DMS153 treated with DMSO at 0.1 percent for 48 hours (cell line): ENCODE results near the gene CDH23.

Experiments used
- DNase-seq: peaks from one replicate; lab custom pipeline; 2025; ENCODE audit not compliant: unreplicated experiment; lab: John Stamatoyannopoulos, UW

Gene CDH23

GRCh38 chr10:71463111-71463510 is 66.4 kb downstream of the CDH23 start:
- no peak for DNase-seq

- no peak for DNase-seq
Measured at GRCh38 chr10:71465551-71466252, 69.0 kb downstream of the CDH23 start.

DNA sequence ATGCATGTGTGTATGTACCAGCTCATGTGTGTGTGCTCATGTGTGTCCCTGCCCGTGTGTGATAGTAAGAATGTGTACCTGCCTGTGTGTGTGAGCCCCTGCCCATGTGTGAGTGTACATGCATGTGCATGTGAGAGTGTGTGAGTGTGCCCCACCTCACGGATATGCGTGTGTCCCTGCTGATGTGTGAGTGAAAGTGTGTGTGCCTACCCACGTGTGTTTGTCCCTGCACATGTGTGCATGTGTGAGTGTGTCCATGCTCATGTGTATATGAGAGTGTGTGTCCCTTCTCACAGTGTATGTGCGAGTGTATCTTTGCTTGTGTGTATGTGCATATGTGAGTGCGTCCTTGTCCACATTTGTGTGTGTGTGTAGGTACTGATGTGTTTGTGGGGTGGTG is 69.6 kb downstream of the CDH23 start:
- DNase-seq, result no peak

DNA sequence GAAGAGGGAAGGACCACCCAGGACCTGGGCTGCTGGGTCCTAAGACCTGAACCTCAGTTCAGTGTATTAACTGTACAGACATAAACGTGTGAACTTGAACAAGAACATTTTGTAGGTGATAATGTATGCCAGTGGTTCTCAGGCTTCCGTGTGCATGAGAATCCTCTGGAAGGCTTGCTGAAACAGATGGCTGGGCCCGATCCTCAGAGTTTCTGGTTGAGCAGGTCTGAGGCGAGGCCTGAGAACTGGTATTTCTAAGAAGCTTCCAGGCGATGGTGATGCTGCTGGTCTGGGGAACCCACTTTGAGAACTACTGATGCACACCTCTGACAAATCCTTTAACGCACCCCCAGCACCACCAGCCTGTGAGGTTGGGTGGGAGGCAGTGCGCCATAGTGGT is 70.4 kb downstream of the CDH23 start:
- no peak for DNase-seq

DNA sequence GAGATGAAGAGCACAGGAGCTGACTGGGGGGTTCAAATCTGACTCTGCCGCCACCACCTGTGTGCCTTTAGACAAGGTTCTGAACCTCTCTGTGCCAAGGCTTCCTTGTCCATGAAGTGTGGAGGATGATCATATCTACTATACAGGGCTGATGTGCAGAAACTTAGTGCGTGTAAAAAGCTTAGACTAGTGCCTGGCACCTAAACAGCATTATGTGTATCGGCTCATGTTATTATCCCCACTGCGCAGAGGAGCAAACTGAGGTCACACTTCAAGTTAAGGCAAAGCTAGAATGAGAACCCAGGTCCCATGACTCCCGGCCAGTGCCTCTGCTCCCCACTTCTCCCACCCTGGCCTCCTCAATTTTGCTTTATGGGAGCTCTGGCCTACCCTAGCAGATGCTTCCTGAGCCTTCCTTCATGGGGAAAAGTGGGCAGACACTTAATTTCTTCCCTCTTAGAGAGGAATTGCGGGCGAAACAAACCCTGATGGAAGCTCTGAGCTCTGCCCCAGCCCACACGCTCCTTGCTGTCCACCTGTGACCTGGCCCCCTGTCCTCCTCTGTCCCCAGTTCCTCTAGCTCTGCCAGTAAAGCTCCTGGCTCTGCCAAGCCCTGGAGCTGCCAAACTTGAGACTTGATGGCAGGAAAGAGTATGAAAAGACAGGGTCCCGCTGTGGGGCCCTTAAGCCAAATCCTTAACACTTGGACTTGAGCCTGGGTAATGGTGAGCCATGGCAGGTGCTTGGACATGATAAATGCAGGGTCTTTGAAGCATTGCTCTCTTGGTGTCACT is 71.0 kb downstream of the CDH23 start:
- DNase-seq, result no peak

DNA sequence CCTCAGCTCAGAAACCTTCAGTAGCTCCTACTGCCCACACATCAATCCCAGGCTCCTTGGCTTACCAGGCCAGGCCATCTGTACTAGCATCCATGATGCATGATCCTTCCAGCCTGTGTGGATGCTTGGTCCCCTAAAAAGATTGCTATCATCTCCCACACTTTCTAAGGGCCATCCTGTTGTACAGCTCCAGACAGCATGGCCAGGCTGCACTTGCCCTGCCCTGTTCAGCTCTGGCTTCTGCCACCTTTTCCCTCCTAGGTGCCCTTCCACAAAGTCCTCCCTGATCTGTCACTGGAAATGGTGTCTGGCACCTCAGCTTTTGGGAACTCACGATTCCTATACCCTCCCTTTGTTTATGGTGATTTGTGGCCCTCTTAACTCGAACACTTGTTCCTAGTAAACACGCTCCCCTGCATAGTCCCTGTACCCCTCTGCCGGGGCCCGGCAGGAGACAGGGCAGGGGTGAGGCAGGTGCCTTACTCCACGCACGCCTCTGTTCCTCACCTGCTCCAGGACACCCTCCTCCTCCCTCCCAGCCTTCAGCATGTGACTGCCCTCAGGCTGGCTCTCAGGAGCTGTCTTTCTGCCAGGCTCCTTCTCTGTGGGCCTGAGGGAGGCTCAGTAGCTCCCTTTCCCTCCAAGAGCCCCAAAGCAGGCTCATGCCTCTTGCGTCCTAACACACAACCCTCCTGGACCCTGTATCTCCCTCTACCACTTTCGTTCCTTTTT is 71.8 kb downstream of the CDH23 start:
- DNase-seq, result no peak

DNA sequence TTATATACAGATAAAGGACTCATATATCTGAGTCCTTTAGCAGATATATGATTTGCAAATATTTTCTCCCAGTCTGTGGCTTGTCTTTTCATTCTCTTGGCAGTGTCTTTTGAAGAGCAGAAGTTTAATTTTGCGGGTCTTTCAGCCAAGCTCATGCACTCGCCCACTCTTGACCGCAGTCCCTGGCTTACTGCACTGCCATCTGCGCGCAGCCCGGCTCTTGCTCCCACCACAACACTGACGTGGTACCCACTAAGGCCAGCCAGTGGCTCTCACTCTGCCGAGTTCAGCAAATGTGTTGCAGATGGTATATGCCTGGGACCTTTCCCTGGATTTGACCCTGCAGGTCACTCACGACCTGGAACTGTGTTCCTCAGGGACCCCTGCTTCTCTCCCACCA is 74.3 kb downstream of the CDH23 start:
- no peak for DNase-seq

DNA sequence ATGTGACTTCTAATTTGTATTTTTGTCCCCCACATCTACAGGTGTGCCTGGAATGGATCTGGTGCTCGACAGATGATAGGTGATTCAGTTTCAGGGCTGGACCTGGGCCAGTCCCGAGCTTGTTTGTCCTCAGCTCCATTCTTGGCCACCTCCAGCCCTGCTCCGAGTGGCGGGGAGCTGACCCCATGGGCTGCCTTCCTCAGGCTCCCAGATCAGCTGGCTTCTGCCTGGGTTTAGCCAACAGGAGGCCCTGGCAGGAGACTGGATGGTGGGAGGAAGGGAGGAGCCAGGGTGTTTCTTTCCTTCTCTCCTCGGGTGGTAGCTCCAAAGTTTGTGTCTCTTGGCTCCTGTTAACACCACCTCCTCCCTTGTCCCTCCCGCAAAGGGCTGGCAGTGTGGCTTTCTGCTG is 75.2 kb downstream of the CDH23 start:
- no peak for DNase-seq

GRCh38 chr10:71472466-71472865 is 75.7 kb downstream of the CDH23 start:
- DNase-seq, result no peak

GRCh38 chr10:71472912-71473311 is 76.2 kb downstream of the CDH23 start:
- no peak for DNase-seq

DNA sequence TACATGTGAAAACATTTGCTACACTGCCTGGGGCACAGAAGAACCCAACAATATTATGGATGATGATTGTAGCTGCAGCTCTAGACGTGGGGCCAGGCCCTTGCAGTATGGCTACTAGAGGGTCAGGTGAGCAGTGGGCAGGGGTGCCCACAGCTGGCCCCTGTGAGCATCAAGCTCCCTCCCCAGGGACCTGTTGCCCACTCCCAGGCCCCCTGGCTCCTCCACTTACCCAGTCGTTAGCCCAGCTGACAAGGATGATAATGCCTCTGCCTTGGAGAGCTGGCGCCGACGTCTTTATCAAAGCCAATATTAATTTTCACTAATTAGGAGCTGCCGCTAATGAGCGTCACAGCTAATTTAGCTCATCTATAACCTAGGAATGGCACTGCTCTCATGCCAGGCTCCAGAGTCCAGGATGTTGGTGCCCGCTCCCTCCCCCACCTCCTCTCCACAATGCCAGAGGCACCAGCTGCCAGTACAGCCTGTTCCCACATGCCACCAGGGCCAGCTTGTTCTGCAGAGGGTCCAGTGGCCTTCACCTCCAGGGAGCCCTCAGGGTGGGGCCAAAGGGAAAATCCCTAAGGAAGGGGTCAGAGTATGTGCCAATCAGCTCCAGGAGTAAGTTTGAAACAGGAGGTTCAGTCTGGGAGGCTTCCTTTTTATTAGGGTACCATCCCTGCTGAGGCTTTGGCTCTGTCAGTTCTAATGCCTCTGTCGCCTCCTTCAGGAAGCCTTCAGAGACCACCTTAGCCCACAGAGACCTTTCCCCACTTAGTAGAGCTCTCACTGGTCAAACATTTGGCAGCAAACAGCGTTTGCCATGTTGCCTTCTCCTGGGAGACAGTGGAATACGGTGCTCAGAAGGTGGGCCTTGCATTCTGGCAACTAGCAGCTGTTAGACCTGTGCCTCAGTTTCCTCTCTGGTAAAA is 77.2 kb downstream of the CDH23 start:
- DNase-seq, result no peak

- no peak for DNase-seq
Measured at GRCh38 chr10:71474702-71475242, 78.1 kb downstream of the CDH23 start.

- no peak for DNase-seq
Measured at GRCh38 chr10:71475243-71475871, 78.6 kb downstream of the CDH23 start.

- DNase-seq, result no peak
Measured at GRCh38 chr10:71476228-71477011, 79.7 kb downstream of the CDH23 start.

GRCh38 chr10:71478173-71478572 is 81.5 kb downstream of the CDH23 start:
- DNase-seq, result no peak

GRCh38 chr10:71478813-71479365 is 82.2 kb downstream of the CDH23 start:
- no peak for DNase-seq

GRCh38 chr10:71479831-71480230 is 83.1 kb downstream of the CDH23 start:
- DNase-seq, result no peak

GRCh38 chr10:71480662-71481061 is 83.9 kb downstream of the CDH23 start:
- no peak for DNase-seq
